Left kidney (tissue), 2 donors: ENCODE data around the gene SCARF2. TPM values are rescaled to one million over a fixed set of nuclear protein-coding genes. Genes with fewer than 3 reads are reported as not detected.
"Not testable (repeated sequence)": the region's sequence is repeated elsewhere in the genome, so short reads cannot be mapped to it uniquely, and the experiment has no call there.

Source experiments
- DNase-seq: peaks from one replicate; pipeline ENCODE4 v3.0.0-alpha.2; 2013
- polyA plus RNA-seq: library from polyadenylated mRNA; unstranded; fragments of 120-200 nt; gene quantifications from one replicate; pipeline ENCODE4 v1.2.1, GENCODE V29; 2013; ENCODE audit not compliant: insufficient read length

Gene SCARF2
- polyA plus RNA-seq, 1 donor, result 15.7 TPM

- DNase-seq, result no peak
These were observed 8.9 kb downstream of the SCARF2 start for GRCh38 chr22:20428496-20429253.

- DNase-seq, result no peak
These were observed 9.6 kb downstream of the SCARF2 start for GRCh38 chr22:20427945-20428417.

GRCh38 chr22:20427104-20427944, 10.3 kb downstream of the SCARF2 start:
- DNase-seq, result no peak

GRCh38 chr22:20426259-20426615, 11.4 kb downstream of the SCARF2 start:
- no peak for DNase-seq

GRCh38 chr22:20425566-20426258, 11.9 kb downstream of the SCARF2 start:
- DNase-seq, result no peak

- DNase-seq, result no peak
These were observed 12.6 kb downstream of the SCARF2 start for GRCh38 chr22:20424932-20425565.

GRCh38 chr22:20424568-20424931, 13.1 kb downstream of the SCARF2 start:
- no peak for DNase-seq

GRCh38 chr22:20423906-20424551, 13.6 kb downstream of the SCARF2 start:
- DNase-seq, result no peak

- no peak for DNase-seq
These were observed 14.4 kb downstream of the SCARF2 start for GRCh38 chr22:20423008-20423905.

GRCh38 chr22:20422271-20423007, 15.2 kb downstream of the SCARF2 start:
- DNase-seq, result no peak

GRCh38 chr22:20421507-20421874, 16.1 kb downstream of the SCARF2 start:
- DNase-seq, result no peak

- no peak for DNase-seq
These were observed 17.3 kb downstream of the SCARF2 start for GRCh38 chr22:20420157-20420842.

GRCh38 chr22:20419664-20419951, 18.0 kb downstream of the SCARF2 start:
- DNase-seq, result no peak

- no peak for DNase-seq
These were observed 19.3 kb downstream of the SCARF2 start for GRCh38 chr22:20418211-20418788.

- DNase-seq, result not testable (repeated sequence)
These were observed 21.9 kb downstream of the SCARF2 start for GRCh38 chr22:20415699-20416098.

GRCh38 chr22:20415241-20415640, 22.4 kb downstream of the SCARF2 start:
- not testable (repeated sequence) for DNase-seq

- no peak for DNase-seq
These were observed 23.2 kb downstream of the SCARF2 start for GRCh38 chr22:20414450-20414849.

GRCh38 chr22:20414059-20414440, 23.6 kb downstream of the SCARF2 start:
- no peak for DNase-seq
